GM12873 (cell line): ENCODE results near the gene COL6A1.

ENCODE experiments used
- TF ChIP-seq, protein P1 (sequence below): IDR thresholded peaks from 2 replicates; pipeline ENCODE4 v1.5.1; 2012; ENCODE audit warnings: low read depth, mild to moderate bottlenecking, moderate library complexity, low read length, control low read depth; ENCODE audit not compliant: insufficient read depth; ENCODE audit errors: missing control alignments

The COL6A1 gene

DNA sequence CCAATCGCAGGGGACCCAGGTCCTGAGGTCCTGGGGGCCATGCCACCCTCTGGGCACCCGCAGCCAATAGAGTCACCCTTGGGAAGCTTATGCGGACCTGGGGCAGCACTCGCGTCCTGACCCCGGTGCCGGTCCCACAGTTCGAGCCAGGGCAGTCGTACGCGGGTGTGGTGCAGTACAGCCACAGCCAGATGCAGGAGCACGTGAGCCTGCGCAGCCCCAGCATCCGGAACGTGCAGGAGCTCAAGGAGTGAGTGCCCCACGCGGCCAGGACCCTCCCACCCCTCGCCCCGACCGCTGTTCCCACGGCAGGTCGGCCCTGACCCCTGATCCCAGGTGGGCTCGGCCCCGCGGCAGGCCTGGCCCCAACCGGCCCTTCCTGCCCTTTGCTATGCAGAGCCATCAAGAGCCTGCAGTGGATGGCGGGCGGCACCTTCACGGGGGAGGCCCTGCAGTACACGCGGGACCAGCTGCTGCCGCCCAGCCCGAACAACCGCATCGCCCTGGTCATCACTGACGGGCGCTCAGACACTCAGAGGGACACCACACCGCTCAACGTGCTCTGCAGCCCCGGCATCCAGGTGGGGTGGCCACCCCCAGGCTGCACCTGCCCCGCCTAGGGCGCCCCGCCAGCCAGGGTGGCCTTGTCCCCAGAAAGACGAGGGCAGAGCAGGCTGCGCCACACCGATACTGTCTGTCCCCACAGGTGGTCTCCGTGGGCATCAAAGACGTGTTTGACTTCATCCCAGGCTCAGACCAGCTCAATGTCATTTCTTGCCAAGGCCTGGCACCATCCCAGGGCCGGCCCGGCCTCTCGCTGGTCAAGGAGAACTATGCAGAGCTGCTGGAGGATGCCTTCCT lies 20.5 kb downstream of the COL6A1 start:
- TF ChIP-seq, protein P1, sequence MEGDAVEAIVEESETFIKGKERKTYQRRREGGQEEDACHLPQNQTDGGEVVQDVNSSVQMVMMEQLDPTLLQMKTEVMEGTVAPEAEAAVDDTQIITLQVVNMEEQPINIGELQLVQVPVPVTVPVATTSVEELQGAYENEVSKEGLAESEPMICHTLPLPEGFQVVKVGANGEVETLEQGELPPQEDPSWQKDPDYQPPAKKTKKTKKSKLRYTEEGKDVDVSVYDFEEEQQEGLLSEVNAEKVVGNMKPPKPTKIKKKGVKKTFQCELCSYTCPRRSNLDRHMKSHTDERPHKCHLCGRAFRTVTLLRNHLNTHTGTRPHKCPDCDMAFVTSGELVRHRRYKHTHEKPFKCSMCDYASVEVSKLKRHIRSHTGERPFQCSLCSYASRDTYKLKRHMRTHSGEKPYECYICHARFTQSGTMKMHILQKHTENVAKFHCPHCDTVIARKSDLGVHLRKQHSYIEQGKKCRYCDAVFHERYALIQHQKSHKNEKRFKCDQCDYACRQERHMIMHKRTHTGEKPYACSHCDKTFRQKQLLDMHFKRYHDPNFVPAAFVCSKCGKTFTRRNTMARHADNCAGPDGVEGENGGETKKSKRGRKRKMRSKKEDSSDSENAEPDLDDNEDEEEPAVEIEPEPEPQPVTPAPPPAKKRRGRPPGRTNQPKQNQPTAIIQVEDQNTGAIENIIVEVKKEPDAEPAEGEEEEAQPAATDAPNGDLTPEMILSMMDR: no peak

DNA sequence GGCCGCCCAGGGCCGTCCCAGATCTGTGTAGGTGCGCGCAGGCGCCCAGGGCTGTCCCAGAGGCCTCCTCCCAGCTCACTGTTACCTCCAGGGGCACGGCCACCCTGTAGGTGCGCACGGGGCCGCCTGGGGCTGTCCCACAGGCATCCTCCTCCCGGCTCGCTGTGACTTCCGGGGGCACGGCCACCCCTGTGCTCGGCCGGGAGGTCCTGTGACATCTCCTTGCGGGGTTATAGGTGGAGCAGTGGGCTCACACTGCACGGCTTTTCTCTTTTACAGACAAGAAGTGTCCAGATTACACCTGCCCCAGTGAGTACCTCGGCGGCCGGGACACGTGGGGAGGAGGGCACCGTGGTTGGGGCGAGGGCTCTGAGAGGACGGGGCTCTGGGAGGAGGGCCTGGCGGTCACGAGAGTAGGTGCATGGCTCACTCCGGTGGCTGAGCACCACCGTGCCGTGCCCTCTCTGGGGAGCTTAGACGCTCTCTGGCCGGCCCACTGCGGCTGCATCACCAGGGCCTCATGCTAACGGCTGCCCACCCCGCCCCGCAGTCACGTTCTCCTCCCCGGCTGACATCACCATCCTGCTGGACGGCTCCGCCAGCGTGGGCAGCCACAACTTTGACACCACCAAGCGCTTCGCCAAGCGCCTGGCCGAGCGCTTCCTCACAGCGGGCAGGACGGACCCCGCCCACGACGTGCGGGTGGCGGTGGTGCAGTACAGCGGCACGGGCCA lies 21.4 kb downstream of the COL6A1 start:
- TF ChIP-seq, protein P1: no peak

DNA sequence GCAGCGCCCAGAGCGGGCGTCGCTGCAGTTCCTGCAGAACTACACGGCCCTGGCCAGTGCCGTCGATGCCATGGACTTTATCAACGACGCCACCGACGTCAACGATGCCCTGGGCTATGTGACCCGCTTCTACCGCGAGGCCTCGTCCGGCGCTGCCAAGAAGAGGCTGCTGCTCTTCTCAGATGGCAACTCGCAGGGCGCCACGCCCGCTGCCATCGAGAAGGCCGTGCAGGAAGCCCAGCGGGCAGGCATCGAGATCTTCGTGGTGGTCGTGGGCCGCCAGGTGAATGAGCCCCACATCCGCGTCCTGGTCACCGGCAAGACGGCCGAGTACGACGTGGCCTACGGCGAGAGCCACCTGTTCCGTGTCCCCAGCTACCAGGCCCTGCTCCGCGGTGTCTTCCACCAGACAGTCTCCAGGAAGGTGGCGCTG lies 22.0 kb downstream of the COL6A1 start:
- TF ChIP-seq, protein P1: no peak

DNA sequence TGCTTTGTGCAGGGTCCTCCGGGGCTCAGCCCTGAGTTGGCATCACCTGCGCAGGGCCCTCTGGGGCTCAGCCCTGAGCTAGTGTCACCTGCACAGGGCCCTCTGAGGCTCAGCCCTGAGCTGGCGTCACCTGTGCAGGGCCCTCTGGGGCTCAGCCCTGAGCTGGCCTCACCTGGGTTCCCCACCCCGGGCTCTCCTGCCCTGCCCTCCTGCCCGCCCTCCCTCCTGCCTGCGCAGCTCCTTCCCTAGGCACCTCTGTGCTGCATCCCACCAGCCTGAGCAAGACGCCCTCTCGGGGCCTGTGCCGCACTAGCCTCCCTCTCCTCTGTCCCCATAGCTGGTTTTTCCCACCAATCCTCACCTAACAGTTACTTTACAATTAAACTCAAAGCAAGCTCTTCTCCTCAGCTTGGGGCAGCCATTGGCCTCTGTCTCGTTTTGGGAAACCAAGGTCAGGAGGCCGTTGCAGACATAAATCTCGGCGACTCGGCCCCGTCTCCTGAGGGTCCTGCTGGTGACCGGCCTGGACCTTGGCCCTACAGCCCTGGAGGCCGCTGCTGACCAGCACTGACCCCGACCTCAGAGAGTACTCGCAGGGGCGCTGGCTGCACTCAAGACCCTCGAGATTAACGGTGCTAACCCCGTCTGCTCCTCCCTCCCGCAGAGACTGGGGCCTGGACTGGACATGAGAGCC lies 22.7 kb downstream of the COL6A1 start:
- TF ChIP-seq, protein P1: no peak

DNA sequence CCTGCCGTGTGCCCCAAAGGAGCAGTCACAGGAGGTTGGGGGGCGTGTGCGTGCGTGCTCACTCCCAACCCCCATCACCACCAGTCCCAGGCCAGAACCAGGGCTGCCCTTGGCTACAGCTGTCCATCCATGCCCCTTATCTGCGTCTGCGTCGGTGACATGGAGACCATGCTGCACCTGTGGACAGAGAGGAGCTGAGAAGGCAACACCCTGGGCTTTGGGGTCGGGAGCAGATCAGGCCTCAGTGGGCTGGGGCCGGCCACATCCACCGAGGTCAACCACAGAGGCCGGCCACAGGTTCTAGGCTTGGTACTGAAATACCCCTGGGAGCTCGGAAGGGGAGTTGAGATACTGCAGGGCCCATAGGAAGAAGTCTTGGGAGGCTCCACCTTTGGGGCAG lies 23.5 kb downstream of the COL6A1 start:
- TF ChIP-seq, protein P1: no peak

DNA sequence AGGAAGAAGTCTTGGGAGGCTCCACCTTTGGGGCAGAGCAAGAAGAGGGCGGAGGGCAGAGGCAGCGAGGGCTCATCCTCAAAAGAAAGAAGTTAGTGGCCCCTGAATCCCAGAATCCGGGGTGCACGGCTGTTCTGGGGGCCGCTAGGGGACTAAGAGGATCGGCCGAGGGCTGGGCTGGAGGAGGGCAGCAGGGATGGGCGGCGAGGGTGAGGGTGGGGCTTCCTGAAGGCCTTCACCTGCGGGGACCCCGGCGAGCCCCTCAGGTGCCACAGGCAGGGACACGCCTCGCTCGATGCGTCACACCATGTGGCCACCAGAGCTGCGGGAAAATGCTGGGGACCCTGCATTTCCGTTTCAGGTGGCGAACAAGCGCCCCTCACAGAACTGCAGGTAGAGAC lies 23.9 kb downstream of the COL6A1 start:
- TF ChIP-seq, protein P1: no peak
